Caco-2 (cell line): ENCODE results near the gene GRK2. TPM values are rescaled to one million over a fixed set of nuclear protein-coding genes. Genes with fewer than 3 reads are reported as not detected.

ENCODE experiments used
- BruUV-seq: library from RNA; stranded (reverse); fragments of 400-500 nt; replicated peaks from 2 replicates; lab custom pipeline; 2021; lab: Mats Ljungman, UMichigan
- CTCF ChIA-PET: fragments of 300-600 bp; sonication (Branson Sonifier 250); formaldehyde crosslinking; loops from one replicate; lab custom pipeline; 2022; ENCODE audit warnings: antibody characterized with exemption; lab: Charles Lee
- POLR2A ChIA-PET: fragments of 300-600 bp; sonication (Branson Sonifier 250); formaldehyde crosslinking; loops from one replicate; lab custom pipeline; 2022; ENCODE audit warnings: antibody characterized with exemption; lab: Charles Lee
- DNase-seq, 2 experiments: peaks; one replicate each; pipeline versions ENCODE4 v3.0.0 to v3.0.0-alpha.2; 2020 to 2022
- H3K27me3 ChIP-seq: replicated peaks from 2 replicates; pipeline ENCODE4 v1.6.0; 2011; ENCODE audit warnings: low read length; ENCODE audit not compliant: control insufficient read depth, insufficient read depth
- H3K36me3 ChIP-seq: 2 replicates; pipeline ENCODE4 v1.5.1; 2011; ENCODE audit warnings: low read length; ENCODE audit not compliant: control insufficient read depth, insufficient read depth
- H3K4me1 ChIP-seq: fragments of 250-450 bp; sonication (Bioruptor Pico); 2 replicates; pipeline ENCODE4 v1.5.1; 2020; ENCODE audit warnings: mild to moderate bottlenecking
- H3K4me3 ChIP-seq: 2 replicates; pipeline ENCODE4 v1.5.1; 2011; ENCODE audit warnings: low read depth, mild to moderate bottlenecking, control low read depth, low read length
- H3K9me3 ChIP-seq: fragments of 250-450 bp; sonication (Bioruptor Pico); 2 replicates; pipeline ENCODE4 v1.5.1; 2020; ENCODE audit warnings: mild to moderate bottlenecking, moderate library complexity
- H3K27ac Mint-ChIP-seq: one replicate; pipeline ENCODE4 v1.8.0; 2022; ENCODE audit warnings: mixed read lengths; ENCODE audit not compliant: unreplicated experiment
- H3K27me3 Mint-ChIP-seq: one replicate; pipeline ENCODE4 v1.8.0; 2022; ENCODE audit warnings: mixed read lengths; ENCODE audit not compliant: insufficient read depth, unreplicated experiment
- H3K36me3 Mint-ChIP-seq: one replicate; pipeline ENCODE4 v1.8.0; 2022; ENCODE audit warnings: mild to moderate bottlenecking, mixed read lengths; ENCODE audit not compliant: insufficient read depth, unreplicated experiment
- H3K4me1 Mint-ChIP-seq: one replicate; pipeline ENCODE4 v1.8.0; 2022; ENCODE audit warnings: low read depth, mixed read lengths; ENCODE audit not compliant: unreplicated experiment
- H3K4me3 Mint-ChIP-seq: one replicate; pipeline ENCODE4 v1.8.0; 2022; ENCODE audit warnings: mild to moderate bottlenecking, moderate library complexity, mixed read lengths; ENCODE audit not compliant: unreplicated experiment
- H3K9me3 Mint-ChIP-seq: one replicate; pipeline ENCODE4 v1.8.0; 2022; ENCODE audit warnings: mixed read lengths; ENCODE audit not compliant: unreplicated experiment
- intact Hi-C: fragments of 100-400 bp; cut with micrococcal nuclease; formaldehyde crosslinking; loops from one replicate; pipeline ENCODE4 v1.10.0; 2022; ENCODE audit not compliant: unreplicated experiment
- total RNA-seq: library from RNA; stranded (reverse); gene quantifications from 2 replicates; pipeline ENCODE4 v1.2.3, GENCODE V29; 2022
- TF ChIP-seq, protein P1 (sequence below), 2 experiments: fragments of 200-600 bp in 1 of 2; IDR thresholded peaks; 1 replicate in 1 of 2; 2 replicates in 1 of 2; pipeline versions ENCODE4 v1.5.1 to v1.8.0; 2011 to 2022; ENCODE audit warnings: antibody characterized with exemption in 1 of 2, control low read depth in 1 of 2, inconsistent platforms in 1 of 2, low read depth in 1 of 2, low read length in 1 of 2, mild to moderate bottlenecking in 1 of 2, moderate library complexity in 1 of 2; ENCODE audit not compliant: insufficient read depth in 1 of 2, severe bottlenecking in 1 of 2, unreplicated experiment in 1 of 2

The GRK2 gene
- total RNA-seq, 1 experiment from 2014 or later, result 120 TPM

- H3K4me1 ChIP-seq, result peaks cover 25% of the 10 kb centered on the region
- H3K36me3 Mint-ChIP-seq, result peaks cover 23% of the 10 kb centered on the region
- H3K27ac Mint-ChIP-seq, result peak overlapping the region; percentile 30
- no peak overlapping the region for H3K4me3 Mint-ChIP-seq
- DNase-seq, result peak in 1 of 2 experiments; percentile 37
- no peaks in the 10 kb centered on the region for H3K27me3 Mint-ChIP-seq
- CTCF ChIA-PET, result interaction anchor here (0.8 kb wide), 1 partner anchor 69 kb away, joined by 3 read pairs; no protein-coding TSS in a partner anchor
- intact Hi-C loops, result no loop called here
- no peaks in the 10 kb centered on the region for H3K9me3 ChIP-seq
- peaks cover 3% of the 10 kb centered on the region for H3K36me3 ChIP-seq
- no peaks in the 10 kb centered on the region for H3K9me3 Mint-ChIP-seq
- POLR2A ChIA-PET, result no interaction called here
- no peaks in the 10 kb centered on the region for H3K27me3 ChIP-seq
- BruUV-seq, result no TSS peak
- H3K4me1 Mint-ChIP-seq, result peaks cover 19% of the 10 kb centered on the region
- TF ChIP-seq, protein P1, sequence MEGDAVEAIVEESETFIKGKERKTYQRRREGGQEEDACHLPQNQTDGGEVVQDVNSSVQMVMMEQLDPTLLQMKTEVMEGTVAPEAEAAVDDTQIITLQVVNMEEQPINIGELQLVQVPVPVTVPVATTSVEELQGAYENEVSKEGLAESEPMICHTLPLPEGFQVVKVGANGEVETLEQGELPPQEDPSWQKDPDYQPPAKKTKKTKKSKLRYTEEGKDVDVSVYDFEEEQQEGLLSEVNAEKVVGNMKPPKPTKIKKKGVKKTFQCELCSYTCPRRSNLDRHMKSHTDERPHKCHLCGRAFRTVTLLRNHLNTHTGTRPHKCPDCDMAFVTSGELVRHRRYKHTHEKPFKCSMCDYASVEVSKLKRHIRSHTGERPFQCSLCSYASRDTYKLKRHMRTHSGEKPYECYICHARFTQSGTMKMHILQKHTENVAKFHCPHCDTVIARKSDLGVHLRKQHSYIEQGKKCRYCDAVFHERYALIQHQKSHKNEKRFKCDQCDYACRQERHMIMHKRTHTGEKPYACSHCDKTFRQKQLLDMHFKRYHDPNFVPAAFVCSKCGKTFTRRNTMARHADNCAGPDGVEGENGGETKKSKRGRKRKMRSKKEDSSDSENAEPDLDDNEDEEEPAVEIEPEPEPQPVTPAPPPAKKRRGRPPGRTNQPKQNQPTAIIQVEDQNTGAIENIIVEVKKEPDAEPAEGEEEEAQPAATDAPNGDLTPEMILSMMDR (IDR thresholded peaks at IDR 0.05; ENCODE audit: insufficient read depth in 1 of 2, low read depth in 1 of 2, low read length in 1 of 2, severe bottlenecking in 1 of 2, unreplicated experiment in 1 of 2), result no peak
- H3K4me3 ChIP-seq, result no peak overlapping the region
Observed at GRCh38 chr11:67314218-67314617, 47.9 kb downstream of the GRK2 start.

DNA sequence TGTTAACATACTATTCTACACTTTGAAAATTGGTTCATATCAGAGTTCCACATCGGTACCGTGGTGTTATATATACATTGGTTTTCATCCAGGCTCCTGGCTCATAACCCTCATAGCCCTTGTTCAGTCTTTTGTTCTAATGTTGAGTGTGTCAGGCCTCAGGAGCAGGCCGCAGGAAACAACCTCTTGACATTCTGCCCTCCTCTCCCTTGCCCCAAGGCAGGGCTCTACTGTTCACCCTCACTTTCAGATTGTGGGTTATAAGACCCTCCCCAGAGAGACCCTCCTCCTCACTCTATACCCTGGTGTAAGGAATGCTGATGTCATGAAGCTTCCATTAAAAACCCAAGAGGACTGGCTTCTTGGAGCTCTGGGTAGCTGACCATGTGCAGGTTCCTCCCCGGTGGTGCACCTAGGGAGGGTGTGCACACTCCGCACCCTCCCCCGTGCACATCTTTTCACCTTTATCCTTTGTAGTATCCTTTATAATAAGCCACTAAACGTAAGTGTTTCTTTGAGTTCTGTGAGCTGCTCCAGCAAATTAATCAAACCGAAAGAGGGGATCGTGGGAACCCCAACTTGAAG lies 49.1 kb downstream of the GRK2 start:
- BruUV-seq, result no TSS peak
- CTCF ChIA-PET, result interaction anchor here (0.7 to 0.9 kb wide), 2 partner anchors 30 to 54 kb away, joined by 3 read pairs; no protein-coding TSS in a partner anchor
- POLR2A ChIA-PET, result no interaction called here
- H3K27me3 ChIP-seq, result no peaks in the 10 kb centered on the region
- Mint-ChIP-seq H3K27me3 (no peaks in the 10 kb centered on the region), H3K27ac (peak overlapping the region; percentile 30), H3K9me3 (no peaks in the 10 kb centered on the region), H3K4me3 (peak overlapping the region; percentile 96), H3K36me3 (peaks cover 23% of the 10 kb centered on the region), H3K4me1 (peaks cover 19% of the 10 kb centered on the region)
- DNase-seq, result peak in 1 of 2 experiments; percentile 25
- H3K9me3 ChIP-seq, result no peaks in the 10 kb centered on the region
- H3K36me3 ChIP-seq, result no peaks in the 10 kb centered on the region; the same call in 1 of the 2 replicates
- H3K4me1 ChIP-seq, result peaks cover 25% of the 10 kb centered on the region
- H3K4me3 ChIP-seq, result no peak overlapping the region
- intact Hi-C loops, result loop anchor here (5.0 kb wide), 1 partner anchor 258 kb away; the partner anchor contains the start of gene RHOD
- TF ChIP-seq, protein P1 (IDR thresholded peaks at IDR 0.05; ENCODE audit: insufficient read depth in 1 of 2, low read depth in 1 of 2, low read length in 1 of 2, severe bottlenecking in 1 of 2, unreplicated experiment in 1 of 2), result no peak

- intact Hi-C loops, result loop anchor here (1.0 to 5.0 kb wide), 5 partner anchors 29 to 260 kb away; partner anchors contain the start of genes GRK2 and RHOD
- BruUV-seq, result no TSS peak
- CTCF ChIA-PET, result interaction anchor here (0.6 to 2.9 kb wide), 36 partner anchors 9 to 279 kb away, joined by 3 to 44 read pairs (median 7); partner anchors contain the start of genes ANKRD13D, CLCF1, GRK2 and KDM2A
Observed at GRCh38 chr11:67316882-67317204, 50.6 kb downstream of the GRK2 start.

More at GRCh38 chr11:67316882-67317204, 50.6 kb downstream of the GRK2 start:
- Mint-ChIP-seq H3K9me3 (no peaks in the 10 kb centered on the region), H3K36me3 (peaks cover 16% of the 10 kb centered on the region), H3K27me3 (no peaks in the 10 kb centered on the region), H3K4me3 (peak overlapping the region; percentile 96), H3K4me1 (peaks cover 9% of the 10 kb centered on the region), H3K27ac (peak overlapping the region; percentile 99)
- H3K36me3 ChIP-seq, result no peaks in the 10 kb centered on the region
- H3K4me3 ChIP-seq, result peak overlapping the region; percentile 88
- POLR2A ChIA-PET, result interaction anchor here (0.6 to 2.3 kb wide), 11 partner anchors 12 to 84 kb away, joined by 3 to 28 read pairs (median 5); partner anchors contain the start of genes ANKRD13D, GRK2, POLD4 and PPP1CA
- no peaks in the 10 kb centered on the region for H3K9me3 ChIP-seq
- TF ChIP-seq, protein P1 (IDR thresholded peaks at IDR 0.05; ENCODE audit: insufficient read depth in 1 of 2, low read depth in 1 of 2, low read length in 1 of 2, severe bottlenecking in 1 of 2, unreplicated experiment in 1 of 2), result no peak
- no peaks in the 10 kb centered on the region for H3K27me3 ChIP-seq
- no peak for DNase-seq
- peaks cover 20% of the 10 kb centered on the region for H3K4me1 ChIP-seq
